ENCODE measurements around the gene ZNF827. TPM values are rescaled to one million over a fixed set of nuclear protein-coding genes. Genes with fewer than 3 reads are reported as not detected.

The ZNF827 gene
- total and polyA plus RNA-seq, 2 of the 8 experiments (the other 6 are each of a cell fraction or from before 2014, with no cell fraction given), result 25.3 to 26.2 TPM

DNA sequence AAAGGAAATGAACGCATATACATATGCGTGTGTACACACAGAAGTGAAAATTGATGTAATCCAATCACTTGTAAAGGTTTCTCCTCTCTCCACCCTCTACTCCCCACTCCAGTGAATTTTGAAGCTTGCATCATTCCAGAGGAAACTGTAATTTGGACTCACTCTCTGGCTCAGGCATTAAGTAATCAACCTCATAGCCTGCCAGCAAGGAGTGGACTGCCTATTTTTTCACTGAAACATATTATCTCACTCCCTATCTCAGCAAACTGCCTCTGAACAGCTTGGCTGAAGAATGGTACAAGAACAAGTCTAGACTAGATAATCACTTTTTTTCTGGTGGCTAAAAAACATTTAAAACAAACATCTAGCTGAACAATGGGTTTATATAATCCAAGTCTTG lies 134.5 kb downstream of the ZNF827 start (continued):
- TF ChIP-seq SIX5 (IDR thresholded peaks at IDR 0.05; ENCODE audit: low read depth, low read length), result no peak
- TF ChIP-seq, protein P1, sequence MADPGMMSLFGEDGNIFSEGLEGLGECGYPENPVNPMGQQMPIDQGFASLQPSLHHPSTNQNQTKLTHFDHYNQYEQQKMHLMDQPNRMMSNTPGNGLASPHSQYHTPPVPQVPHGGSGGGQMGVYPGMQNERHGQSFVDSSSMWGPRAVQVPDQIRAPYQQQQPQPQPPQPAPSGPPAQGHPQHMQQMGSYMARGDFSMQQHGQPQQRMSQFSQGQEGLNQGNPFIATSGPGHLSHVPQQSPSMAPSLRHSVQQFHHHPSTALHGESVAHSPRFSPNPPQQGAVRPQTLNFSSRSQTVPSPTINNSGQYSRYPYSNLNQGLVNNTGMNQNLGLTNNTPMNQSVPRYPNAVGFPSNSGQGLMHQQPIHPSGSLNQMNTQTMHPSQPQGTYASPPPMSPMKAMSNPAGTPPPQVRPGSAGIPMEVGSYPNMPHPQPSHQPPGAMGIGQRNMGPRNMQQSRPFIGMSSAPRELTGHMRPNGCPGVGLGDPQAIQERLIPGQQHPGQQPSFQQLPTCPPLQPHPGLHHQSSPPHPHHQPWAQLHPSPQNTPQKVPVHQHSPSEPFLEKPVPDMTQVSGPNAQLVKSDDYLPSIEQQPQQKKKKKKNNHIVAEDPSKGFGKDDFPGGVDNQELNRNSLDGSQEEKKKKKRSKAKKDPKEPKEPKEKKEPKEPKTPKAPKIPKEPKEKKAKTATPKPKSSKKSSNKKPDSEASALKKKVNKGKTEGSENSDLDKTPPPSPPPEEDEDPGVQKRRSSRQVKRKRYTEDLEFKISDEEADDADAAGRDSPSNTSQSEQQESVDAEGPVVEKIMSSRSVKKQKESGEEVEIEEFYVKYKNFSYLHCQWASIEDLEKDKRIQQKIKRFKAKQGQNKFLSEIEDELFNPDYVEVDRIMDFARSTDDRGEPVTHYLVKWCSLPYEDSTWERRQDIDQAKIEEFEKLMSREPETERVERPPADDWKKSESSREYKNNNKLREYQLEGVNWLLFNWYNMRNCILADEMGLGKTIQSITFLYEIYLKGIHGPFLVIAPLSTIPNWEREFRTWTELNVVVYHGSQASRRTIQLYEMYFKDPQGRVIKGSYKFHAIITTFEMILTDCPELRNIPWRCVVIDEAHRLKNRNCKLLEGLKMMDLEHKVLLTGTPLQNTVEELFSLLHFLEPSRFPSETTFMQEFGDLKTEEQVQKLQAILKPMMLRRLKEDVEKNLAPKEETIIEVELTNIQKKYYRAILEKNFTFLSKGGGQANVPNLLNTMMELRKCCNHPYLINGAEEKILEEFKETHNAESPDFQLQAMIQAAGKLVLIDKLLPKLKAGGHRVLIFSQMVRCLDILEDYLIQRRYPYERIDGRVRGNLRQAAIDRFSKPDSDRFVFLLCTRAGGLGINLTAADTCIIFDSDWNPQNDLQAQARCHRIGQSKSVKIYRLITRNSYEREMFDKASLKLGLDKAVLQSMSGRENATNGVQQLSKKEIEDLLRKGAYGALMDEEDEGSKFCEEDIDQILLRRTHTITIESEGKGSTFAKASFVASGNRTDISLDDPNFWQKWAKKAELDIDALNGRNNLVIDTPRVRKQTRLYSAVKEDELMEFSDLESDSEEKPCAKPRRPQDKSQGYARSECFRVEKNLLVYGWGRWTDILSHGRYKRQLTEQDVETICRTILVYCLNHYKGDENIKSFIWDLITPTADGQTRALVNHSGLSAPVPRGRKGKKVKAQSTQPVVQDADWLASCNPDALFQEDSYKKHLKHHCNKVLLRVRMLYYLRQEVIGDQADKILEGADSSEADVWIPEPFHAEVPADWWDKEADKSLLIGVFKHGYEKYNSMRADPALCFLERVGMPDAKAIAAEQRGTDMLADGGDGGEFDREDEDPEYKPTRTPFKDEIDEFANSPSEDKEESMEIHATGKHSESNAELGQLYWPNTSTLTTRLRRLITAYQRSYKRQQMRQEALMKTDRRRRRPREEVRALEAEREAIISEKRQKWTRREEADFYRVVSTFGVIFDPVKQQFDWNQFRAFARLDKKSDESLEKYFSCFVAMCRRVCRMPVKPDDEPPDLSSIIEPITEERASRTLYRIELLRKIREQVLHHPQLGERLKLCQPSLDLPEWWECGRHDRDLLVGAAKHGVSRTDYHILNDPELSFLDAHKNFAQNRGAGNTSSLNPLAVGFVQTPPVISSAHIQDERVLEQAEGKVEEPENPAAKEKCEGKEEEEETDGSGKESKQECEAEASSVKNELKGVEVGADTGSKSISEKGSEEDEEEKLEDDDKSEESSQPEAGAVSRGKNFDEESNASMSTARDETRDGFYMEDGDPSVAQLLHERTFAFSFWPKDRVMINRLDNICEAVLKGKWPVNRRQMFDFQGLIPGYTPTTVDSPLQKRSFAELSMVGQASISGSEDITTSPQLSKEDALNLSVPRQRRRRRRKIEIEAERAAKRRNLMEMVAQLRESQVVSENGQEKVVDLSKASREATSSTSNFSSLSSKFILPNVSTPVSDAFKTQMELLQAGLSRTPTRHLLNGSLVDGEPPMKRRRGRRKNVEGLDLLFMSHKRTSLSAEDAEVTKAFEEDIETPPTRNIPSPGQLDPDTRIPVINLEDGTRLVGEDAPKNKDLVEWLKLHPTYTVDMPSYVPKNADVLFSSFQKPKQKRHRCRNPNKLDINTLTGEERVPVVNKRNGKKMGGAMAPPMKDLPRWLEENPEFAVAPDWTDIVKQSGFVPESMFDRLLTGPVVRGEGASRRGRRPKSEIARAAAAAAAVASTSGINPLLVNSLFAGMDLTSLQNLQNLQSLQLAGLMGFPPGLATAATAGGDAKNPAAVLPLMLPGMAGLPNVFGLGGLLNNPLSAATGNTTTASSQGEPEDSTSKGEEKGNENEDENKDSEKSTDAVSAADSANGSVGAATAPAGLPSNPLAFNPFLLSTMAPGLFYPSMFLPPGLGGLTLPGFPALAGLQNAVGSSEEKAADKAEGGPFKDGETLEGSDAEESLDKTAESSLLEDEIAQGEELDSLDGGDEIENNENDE (IDR thresholded peaks at IDR 0.05; ENCODE audit: insufficient replicate concordance, low read length), result no peak

Data from H1 (cell line).